HCT116 (cell line): ENCODE measurements around the gene MACF1. TPM values are rescaled to one million over a fixed set of nuclear protein-coding genes. Genes with fewer than 3 reads are reported as not detected.

ENCODE experiments used
- ATAC-seq: fragments of 200-7000 bp; cut with Tn5 transposase; 2 replicates; pipeline ENCODE4 v1.9.1; 2020; ENCODE audit warnings: mild to moderate bottlenecking, moderate library complexity
- BruUV-seq: library from RNA; stranded (reverse); fragments of 400-500 nt; replicated peaks from 2 replicates; lab custom pipeline; 2021; lab: Mats Ljungman, UMichigan
- CTCF ChIA-PET: fragments of 300-600 bp; sonication (Branson Sonifier 250); formaldehyde crosslinking; loops from one replicate; lab custom pipeline; 2021; ENCODE audit warnings: antibody characterized with exemption; lab: Charles Lee
- POLR2A ChIA-PET: fragments of 300-600, 350-600 bp; sonication (Branson Sonifier 250); formaldehyde crosslinking; loops from one replicate; lab custom pipeline; 2021; ENCODE audit warnings: antibody characterized with exemption; lab: Charles Lee
- RAD21 ChIA-PET, 2 experiments: fragments of 300-600 bp; sonication (Branson Sonifier 250); formaldehyde crosslinking; loops; one replicate each; lab custom pipeline; 2023; ENCODE audit warnings: low total read pairs in 2 of 2; ENCODE audit not compliant: uncharacterized antibody in 2 of 2, unreplicated experiment in 2 of 2, low non-redundant PET in 1 of 2; lab: Charles Lee
- DNase-seq: peaks from one replicate; pipeline ENCODE4 v3.0.0-alpha.2; 2010; ENCODE audit warnings: low read depth, low spot score
- H2AFZ ChIP-seq: fragments of 200-600 bp; shearing (Covaris generic), sonication (generic); 2 replicates; pipeline ENCODE4 v1.6.1; 2017; ENCODE audit warnings: low read depth, mixed run types, mixed read lengths, antibody characterized with exemption, low read length; ENCODE audit not compliant: poor library complexity, severe bottlenecking
- H3K27ac ChIP-seq: 2 replicates; pipeline ENCODE4 v1.5.1; 2012; ENCODE audit warnings: low read depth, low read length
- H3K27me3 ChIP-seq: fragments of 200-600 bp; sonication (generic); 2 replicates; pipeline ENCODE4 v1.6.1; 2016; ENCODE audit warnings: mixed run types, low read length, mixed read lengths; ENCODE audit not compliant: insufficient read depth
- H3K36me3 ChIP-seq, 2 experiments: fragments of 200-500 bp in 1 of 2; fragments of 200-600 bp in 1 of 2; sonication (Bioruptor generic) in 1 of 2; sonication (generic) in 1 of 2; 2 replicates each; pipeline versions ENCODE4 v1.5.1 to v1.6.1; 2014 to 2016; ENCODE audit warnings: low read length in 2 of 2, inconsistent platforms in 1 of 2, mixed read lengths in 1 of 2, mixed run types in 1 of 2; ENCODE audit not compliant: insufficient read depth in 2 of 2, control insufficient read depth in 1 of 2
- H3K4me1 ChIP-seq, 2 experiments: fragments of 200-600 bp in 1 of 2; sonication (generic) in 1 of 2; 2 replicates each; pipeline versions ENCODE4 v1.5.1 to v1.6.1; 2012 to 2017; ENCODE audit warnings: low read length in 2 of 2, inconsistent platforms in 1 of 2, mild to moderate bottlenecking in 1 of 2, mixed read lengths in 1 of 2, mixed run types in 1 of 2, moderate library complexity in 1 of 2; ENCODE audit not compliant: insufficient read depth in 2 of 2, control insufficient read depth in 1 of 2
- H3K4me2 ChIP-seq: fragments of 200-600 bp; sonication (generic); 2 replicates; pipeline ENCODE4 v1.6.1; 2017; ENCODE audit warnings: mixed run types, low read length, mixed read lengths
- H3K4me3 ChIP-seq, 2 experiments: fragments of 200-600 bp in 1 of 2; sonication (generic) in 1 of 2; replicated peaks in 1 of 2; 2 replicates each; pipeline ENCODE4 v1.5.1; 2011 to 2016; ENCODE audit warnings: low read length in 2 of 2, control low read depth in 1 of 2, low read depth in 1 of 2, mild to moderate bottlenecking in 1 of 2, mixed read lengths in 1 of 2, mixed run types in 1 of 2
- H3K79me2 ChIP-seq: fragments of 200-600 bp; sonication (generic); 2 replicates; pipeline ENCODE4 v1.6.1; 2017; ENCODE audit warnings: mild to moderate bottlenecking, mixed run types, low read length, moderate library complexity, mixed read lengths; ENCODE audit not compliant: insufficient read depth
- H3K9ac ChIP-seq: fragments of 200-600 bp; sonication (generic); 2 replicates; pipeline ENCODE4 v1.6.1; 2016; ENCODE audit warnings: low read length, mixed read lengths
- H3K9me2 ChIP-seq: fragments of 200-600 bp; sonication (generic), shearing (Covaris generic); 2 replicates; pipeline ENCODE4 v1.6.1; 2017; ENCODE audit warnings: mixed run types, mild to moderate bottlenecking, moderate library complexity; ENCODE audit not compliant: insufficient read depth
- H3K9me3 ChIP-seq, 2 experiments: fragments of 200-500 bp in 1 of 2; fragments of 200-600 bp in 1 of 2; sonication (Bioruptor generic) in 1 of 2; sonication (generic) in 1 of 2; 2 replicates each; pipeline ENCODE4 v1.6.1; 2014 to 2017; ENCODE audit warnings: low read length in 2 of 2, mixed read lengths in 2 of 2, inconsistent platforms in 1 of 2, low read depth in 1 of 2, mild to moderate bottlenecking in 1 of 2, mixed run types in 1 of 2, moderate library complexity in 1 of 2; ENCODE audit not compliant: control insufficient read depth in 1 of 2, insufficient read depth in 1 of 2
- H4K20me1 ChIP-seq: fragments of 200-600 bp; sonication (generic), shearing (Covaris generic); 2 replicates; pipeline ENCODE4 v1.6.1; 2017; ENCODE audit warnings: mixed run types, mild to moderate bottlenecking, moderate library complexity; ENCODE audit not compliant: insufficient read depth
- RAD21 ChIP-seq: IDR thresholded peaks from 2 replicates; pipeline ENCODE4 v1.6.1; 2012; ENCODE audit warnings: low read depth, mild to moderate bottlenecking
- REST ChIP-seq: IDR thresholded peaks from 2 replicates; pipeline ENCODE4 v1.6.1; 2012; ENCODE audit warnings: low read depth
- SP1 ChIP-seq: IDR thresholded peaks from 2 replicates; pipeline ENCODE4 v1.6.1; 2012; ENCODE audit warnings: low read depth
- TCF7L2 ChIP-seq: IDR thresholded peaks from 2 replicates; pipeline ENCODE4 v1.7.0; 2011; ENCODE audit warnings: borderline replicate concordance, inconsistent platforms; ENCODE audit not compliant: insufficient read depth, insufficient read length; ENCODE audit errors: extremely low read depth
- YY1 ChIP-seq: IDR thresholded peaks from 2 replicates; pipeline ENCODE4 v1.6.1; 2011; ENCODE audit warnings: low read length, low read depth, moderate library complexity, mild to moderate bottlenecking; ENCODE audit not compliant: insufficient replicate concordance; ENCODE audit errors: extremely low read depth
- ZBTB33 ChIP-seq: IDR thresholded peaks from 2 replicates; pipeline ENCODE4 v1.6.1; 2011; ENCODE audit warnings: mild to moderate bottlenecking, low read length, moderate library complexity; ENCODE audit not compliant: insufficient replicate concordance; ENCODE audit errors: extremely low read depth
- ZNF274 ChIP-seq: fragments of 200-500 bp; sonication (Bioruptor generic); IDR thresholded peaks from 2 replicates; pipeline ENCODE4 v1.6.1; 2014; ENCODE audit warnings: mild to moderate bottlenecking, low read depth, low read length, inconsistent platforms
- intact Hi-C: fragments of 100-400 bp; cut with micrococcal nuclease; formaldehyde crosslinking; loops from 2 replicates; pipeline ENCODE4 v1.10.0; 2022
- total RNA-seq: library from RNA; stranded (reverse); gene quantifications from one replicate; pipeline ENCODE4 v1.2.1, GENCODE V29; 2021; ENCODE audit not compliant: unreplicated experiment

MACF1 gene
- total RNA-seq, 1 experiment from 2014 or later = 146 TPM

GRCh38 chr1:39178541-39179431, 25.7 kb upstream of the MACF1 start (continued):
- TF ChIP-seq SP1 = peak; percentile 54
- TF ChIP-seq YY1 = no peak
- no peak for TF ChIP-seq RAD21
- TF ChIP-seq TCF7L2 = no peak
- TF ChIP-seq, all 23 proteins: peak for 7

- ChIA-PET CTCF (interaction anchor here (2.1 kb wide), 1 partner anchor 10 kb away, joined by 5 read pairs; no protein-coding TSS in a partner anchor), POLR2A (interaction anchor here (1.0 kb wide), 1 partner anchor 11 kb away, joined by 3 read pairs; no protein-coding TSS in a partner anchor), RAD21 (no interaction called here)
- no peak overlapping the region for H3K9ac ChIP-seq
- no peak overlapping the region for H3K4me2 ChIP-seq
- intact Hi-C loops = loop anchor here (5.0 kb wide), 1 partner anchor 49 kb away; no protein-coding TSS in a partner anchor
- H2AFZ ChIP-seq = no peak overlapping the region
- H3K36me3 ChIP-seq = no peaks in the 10 kb centered on the region
- H3K9me3 ChIP-seq = no peaks in the 10 kb centered on the region
- DNase-seq (no peak), ATAC-seq (no peak)
- peaks cover 57 to 81% of the 10 kb centered on the region in 2 experiments for H3K4me1 ChIP-seq
- no peak overlapping the region for H3K4me3 ChIP-seq
- no peaks in the 10 kb centered on the region for H3K27me3 ChIP-seq
- H3K9me2 ChIP-seq = no peaks in the 10 kb centered on the region
- H3K79me2 ChIP-seq = no peaks in the 10 kb centered on the region; the same call in 1 of the 2 replicates
- no peak overlapping the region for H3K27ac ChIP-seq
- TF ChIP-seq YY1 = no peak
- no peak for TF ChIP-seq REST
- no peak for TF ChIP-seq RAD21
- no peak for TF ChIP-seq SP1
- no peak for TF ChIP-seq ZBTB33
- TF ChIP-seq ZNF274 = no peak
- BruUV-seq = no TSS peak
- H4K20me1 ChIP-seq = no peaks in the 10 kb centered on the region
Observed at GRCh38 chr1:39181311-39181710, 23.2 kb upstream of the MACF1 start.
